Testis (tissue), 3 donors: ENCODE data around the gene NUMBL. TPM values are rescaled to one million over a fixed set of nuclear protein-coding genes. Genes with fewer than 3 reads are reported as not detected.

Experiments
- DNase-seq: peaks from one replicate; pipeline ENCODE4 v3.0.0-alpha.2; 2019
- H3K27ac ChIP-seq, 2 donors: fragments of 200-600 bp; sonication (generic); one replicate each; pipeline ENCODE4 v1.5.1; 2019
- H3K27me3 ChIP-seq: fragments of 200-600 bp; sonication (generic); one replicate; pipeline ENCODE4 v1.5.1; 2019
- H3K36me3 ChIP-seq: fragments of 200-600 bp; sonication (generic); one replicate; pipeline ENCODE4 v1.5.1; 2017; ENCODE audit warnings: low read depth; ENCODE audit errors: missing control alignments
- H3K4me1 ChIP-seq: fragments of 200-600 bp; sonication (generic); one replicate; pipeline ENCODE4 v1.5.1; 2019
- H3K4me3 ChIP-seq, 2 donors: fragments of 200-600 bp; sonication (generic); one replicate each; pipeline ENCODE4 v1.5.1; 2017 to 2019
- H3K9me3 ChIP-seq: fragments of 200-600 bp; sonication (generic); one replicate; pipeline ENCODE4 v1.5.1; 2017
- CTCF ChIP-seq, 3 experiments: fragments of 450-650 bp in 2 of 3; fragments of 200-600 bp in 1 of 3; sonication (generic) in 1 of 3; IDR thresholded peaks; one replicate each; pipeline ENCODE4 v1.5.1; 2016 to 2019; ENCODE audit warnings: antibody characterized with exemption in 3 of 3, mild to moderate bottlenecking in 2 of 3, moderate library complexity in 1 of 3
- POLR2A ChIP-seq: fragments of 450-650 bp; IDR thresholded peaks from one replicate; pipeline ENCODE4 v1.6.1; 2017; ENCODE audit warnings: antibody characterized with exemption, mild to moderate bottlenecking, moderate library complexity
- WGBS, 2 donors: methylation state at CpG; one replicate each; pipeline ENCODE4 v1.1.5; 2018; 5-methylcytosine and 5-hydroxymethylcytosine counted together
- intact Hi-C: fragments of 100-400 bp; cut with DNase I; formaldehyde crosslinking; loops from one replicate; pipeline ENCODE4 v1.15.1; 2023; ENCODE audit warnings: low total_unique reads
- polyA plus RNA-seq: library from polyadenylated mRNA; stranded (reverse); fragments of 350-450 nt; fragmentation: Illumina TruSeq; extraction: RNeasy Lipid Tissue Mini Kit (QIAGEN cat#74804); gene quantifications from one replicate; pipeline ENCODE4 v1.2.3, GENCODE V29; 2014; ENCODE audit warnings: low read depth, low replicate concordance; ENCODE audit not compliant: insufficient read depth
- total RNA-seq, 2 donors: library from RNA; depleted of rRNA; stranded (reverse); fragments of >200 nt; gene quantifications; one replicate each; pipeline ENCODE4 v1.2.3, GENCODE V29; 2016

The NUMBL gene
- total and polyA plus RNA-seq, 3 donors from 2014 or later: 19.9 to 52.1 (median 42.7) TPM

GRCh38 chr19:40719414-40719894, 29.0 kb upstream of the NUMBL start:
- no peak for DNase-seq
- Histone ChIP-seq H3K36me3 (no peaks in the 10 kb centered on the region), H3K27me3 (no peaks in the 10 kb centered on the region), H3K27ac (peak overlapping the region; percentile 90 to 98), H3K9me3 (no peaks in the 10 kb centered on the region), H3K4me3 (peak overlapping the region; percentile 73 to 87), H3K4me1 (peaks cover 49% of the 10 kb centered on the region)
- TF ChIP-seq CTCF (IDR thresholded peaks at IDR 0.05) (no peak), POLR2A (no peak)
- intact Hi-C loops: loop anchor here (5.0 kb wide), 1 partner anchor 57 kb away; no protein-coding TSS in a partner anchor
- WGBS, 2 donors: 46 to 51% methylated on average over 7 of the region's 7 CpGs

- 7% methylated on average over 16 of the region's 16 CpGs for WGBS, 2 donors
- intact Hi-C loops: loop anchor here (5.0 kb wide), 1 partner anchor 57 kb away; no protein-coding TSS in a partner anchor
- DNase-seq: peak; percentile 77
- no peak for TF ChIP-seq POLR2A
- TF ChIP-seq CTCF (IDR thresholded peaks at IDR 0.05): no peak
- H3K27me3 ChIP-seq: no peaks in the 10 kb centered on the region
- H3K27ac ChIP-seq: peak overlapping the region; percentile 90 to 98
- H3K4me1 ChIP-seq: peaks cover 55% of the 10 kb centered on the region
- H3K9me3 ChIP-seq: no peaks in the 10 kb centered on the region
- peak overlapping the region; percentile 73 to 87 for H3K4me3 ChIP-seq
- H3K36me3 ChIP-seq: no peaks in the 10 kb centered on the region
Observed at GRCh38 chr19:40718774-40719391, 28.4 kb upstream of the NUMBL start.

GRCh38 chr19:40717880-40718773, 27.7 kb upstream of the NUMBL start:
- intact Hi-C loops: loop anchor here (5.0 kb wide), 1 partner anchor 56 kb away; no protein-coding TSS in a partner anchor
- 4 to 14% methylated on average over 11 to 20 of the region's 20 CpGs for WGBS, 2 donors

GRCh38 chr19:40717325-40717879, 27.0 kb upstream of the NUMBL start:
- peak overlapping the region; percentile 73 to 87 for H3K4me3 ChIP-seq
- WGBS, 2 donors: 0% methylated on average over 9 to 20 of the region's 20 CpGs

More at GRCh38 chr19:40717880-40718773, 27.7 kb upstream of the NUMBL start:
- Histone ChIP-seq H3K36me3 (no peaks in the 10 kb centered on the region), H3K4me3 (peak overlapping the region; percentile 73 to 87), H3K4me1 (peaks cover 55% of the 10 kb centered on the region), H3K9me3 (no peaks in the 10 kb centered on the region), H3K27me3 (no peaks in the 10 kb centered on the region), H3K27ac (peak overlapping the region; percentile 90 to 98)
- DNase-seq: no peak
- TF ChIP-seq POLR2A (no peak), CTCF (IDR thresholded peaks at IDR 0.05) (no peak)

More at GRCh38 chr19:40717325-40717879, 27.0 kb upstream of the NUMBL start:
- DNase-seq: peak; percentile 41
- no peaks in the 10 kb centered on the region for H3K9me3 ChIP-seq
- H3K27me3 ChIP-seq: no peaks in the 10 kb centered on the region
- peak overlapping the region; percentile 90 to 98 for H3K27ac ChIP-seq
- peaks cover 52% of the 10 kb centered on the region for H3K4me1 ChIP-seq
- no peak for TF ChIP-seq POLR2A
- TF ChIP-seq CTCF (IDR thresholded peaks at IDR 0.05): no peak
- H3K36me3 ChIP-seq: no peaks in the 10 kb centered on the region
- intact Hi-C loops: loop anchor here (5.0 kb wide), 1 partner anchor 55 kb away; no protein-coding TSS in a partner anchor
